Smooth muscle cell (in vitro differentiated cells): ENCODE data around the gene MAGI3. TPM values are rescaled to one million over a fixed set of nuclear protein-coding genes. Genes with fewer than 3 reads are reported as not detected.

Source experiments
- DNase-seq: peaks from one replicate; lab custom pipeline; 2025; ENCODE audit not compliant: unreplicated experiment; lab: John Stamatoyannopoulos, UW
- H2AFZ ChIP-seq: fragments of 200-600 bp; sonication (generic); 2 replicates; pipeline ENCODE4 v1.6.0; 2016; ENCODE audit warnings: antibody characterized with exemption, low read depth, mild to moderate bottlenecking
- H3F3A ChIP-seq: fragments of 200-600 bp; sonication (generic); 2 replicates; pipeline ENCODE4 v1.6.0; 2017; ENCODE audit warnings: antibody characterized with exemption, low read depth
- H3K27ac ChIP-seq: fragments of 200-600 bp; sonication (generic); 2 replicates; pipeline ENCODE4 v1.5.1; 2016; ENCODE audit warnings: low read depth, mild to moderate bottlenecking
- H3K27me3 ChIP-seq: fragments of 200-600 bp; sonication (generic); 2 replicates; pipeline ENCODE4 v1.6.1; 2016; ENCODE audit warnings: low read depth, mild to moderate bottlenecking
- H3K36me3 ChIP-seq: fragments of 200-600 bp; sonication (generic); 2 replicates; pipeline ENCODE4 v1.5.1; 2016; ENCODE audit warnings: low read depth
- H3K4me1 ChIP-seq: fragments of 200-600 bp; sonication (generic); 2 replicates; pipeline ENCODE4 v1.5.1; 2016; ENCODE audit warnings: low read depth
- H3K4me2 ChIP-seq: fragments of 200-600 bp; sonication (generic); 2 replicates; pipeline ENCODE4 v1.6.0; 2016; ENCODE audit warnings: mild to moderate bottlenecking
- H3K4me3 ChIP-seq: fragments of 200-600 bp; sonication (generic); 2 replicates; pipeline ENCODE4 v1.5.1; 2016; ENCODE audit warnings: mild to moderate bottlenecking
- H3K79me2 ChIP-seq: fragments of 200-600 bp; sonication (generic); 2 replicates; pipeline ENCODE4 v1.6.0; 2016; ENCODE audit warnings: low read depth, mild to moderate bottlenecking
- H3K9ac ChIP-seq: fragments of 200-600 bp; sonication (generic); 2 replicates; pipeline ENCODE4 v1.6.0; 2016; ENCODE audit warnings: low read depth
- H3K9me3 ChIP-seq: fragments of 200-600 bp; sonication (generic); replicated peaks from 2 replicates; pipeline ENCODE4 v1.5.1; 2016; ENCODE audit warnings: low read depth
- H4K20me1 ChIP-seq: fragments of 200-600 bp; sonication (generic); 2 replicates; pipeline ENCODE4 v1.6.0; 2016; ENCODE audit warnings: low read depth
- CTCF ChIP-seq: fragments of 200-600 bp; sonication (generic); IDR thresholded peaks from 2 replicates; pipeline ENCODE4 v1.5.1; 2017; ENCODE audit warnings: borderline replicate concordance, mild to moderate bottlenecking, antibody characterized with exemption; ENCODE audit not compliant: insufficient read depth, poor library complexity, severe bottlenecking
- WGBS: methylation state at CpG from one replicate; pipeline ENCODE4 v1.1.7; 2016; ENCODE audit warnings: low lambda C conversion rate; 5-methylcytosine and 5-hydroxymethylcytosine counted together
- polyA plus RNA-seq: library from polyadenylated mRNA; unstranded; fragments of >200 nt; fragmentation: Nextera tagmentation; extraction: Ambion mirVana; gene quantifications from 2 replicates; pipeline ENCODE4 v1.2.1, GENCODE V29; 2016
- total RNA-seq: library from RNA; depleted of rRNA; stranded (reverse); fragments of >200 nt; gene quantifications from 2 replicates; pipeline ENCODE4 v1.2.3, GENCODE V29; 2014

MAGI3 gene
- total and polyA plus RNA-seq, 2 experiments from 2014 or later: 10.9 to 19.1 TPM

- Histone ChIP-seq H3K9ac (no peak overlapping the region), H3K9me3 (no peaks in the 10 kb centered on the region), H4K20me1 (no peaks in the 10 kb centered on the region), H2AFZ (no peak overlapping the region), H3K4me3 (no peak overlapping the region), H3K27ac (no peak overlapping the region), H3K27me3 (no peaks in the 10 kb centered on the region), H3K4me1 (no peaks in the 10 kb centered on the region), H3K4me2 (no peak overlapping the region), H3F3A (no peaks in the 10 kb centered on the region), H3K36me3 (peaks cover 7% of the 10 kb centered on the region), H3K79me2 (no peaks in the 10 kb centered on the region)
- no peak for DNase-seq
- 98% methylated on average over 2 of the region's 2 CpGs for WGBS
- no peak for TF ChIP-seq CTCF
Observed at GRCh38 chr1:113666126-113666525, 275.8 kb downstream of the MAGI3 start.

GRCh38 chr1:113669988-113670387, 279.7 kb downstream of the MAGI3 start:
- no peaks in the 10 kb centered on the region for H3K4me1 ChIP-seq
- no peaks in the 10 kb centered on the region for H3K27me3 ChIP-seq
- no peak for DNase-seq
- H3K36me3 ChIP-seq: peaks cover 7% of the 10 kb centered on the region
- 100% methylated on average over 1 of the region's 1 CpG for WGBS
- no peak overlapping the region for H3K4me3 ChIP-seq
- no peak overlapping the region for H3K4me2 ChIP-seq
- no peak overlapping the region for H3K9ac ChIP-seq
- H3F3A ChIP-seq: no peaks in the 10 kb centered on the region
- H4K20me1 ChIP-seq: no peaks in the 10 kb centered on the region
- H3K79me2 ChIP-seq: no peaks in the 10 kb centered on the region
- H3K9me3 ChIP-seq: no peaks in the 10 kb centered on the region
- no peak overlapping the region for H2AFZ ChIP-seq
- H3K27ac ChIP-seq: no peak overlapping the region
- TF ChIP-seq CTCF: no peak

- 100% methylated on average over 1 of the region's 1 CpG for WGBS
- H3K27me3 ChIP-seq: no peaks in the 10 kb centered on the region
- H3K4me3 ChIP-seq: no peak overlapping the region
- no peaks in the 10 kb centered on the region for H3K79me2 ChIP-seq
- no peak for DNase-seq
- H3K4me2 ChIP-seq: no peak overlapping the region
- H3K9me3 ChIP-seq: no peaks in the 10 kb centered on the region
- peaks cover 7% of the 10 kb centered on the region for H3K36me3 ChIP-seq
- H2AFZ ChIP-seq: no peak overlapping the region
- H3K4me1 ChIP-seq: no peaks in the 10 kb centered on the region
- no peaks in the 10 kb centered on the region for H3F3A ChIP-seq
- no peak overlapping the region for H3K9ac ChIP-seq
- no peak for TF ChIP-seq CTCF
- no peaks in the 10 kb centered on the region for H4K20me1 ChIP-seq
- H3K27ac ChIP-seq: no peak overlapping the region
Observed at GRCh38 chr1:113670650-113671049, 280.3 kb downstream of the MAGI3 start.

- Histone ChIP-seq H2AFZ (no peak overlapping the region), H3K79me2 (no peaks in the 10 kb centered on the region), H3K9ac (no peak overlapping the region), H3K4me1 (no peaks in the 10 kb centered on the region), H3K36me3 (no peaks in the 10 kb centered on the region), H3K27ac (no peak overlapping the region), H3K4me3 (no peak overlapping the region), H3K27me3 (no peaks in the 10 kb centered on the region), H4K20me1 (no peaks in the 10 kb centered on the region), H3K4me2 (no peak overlapping the region), H3F3A (no peaks in the 10 kb centered on the region), H3K9me3 (no peaks in the 10 kb centered on the region)
- no peak for TF ChIP-seq CTCF
- DNase-seq: no peak
- 91% methylated on average over 4 of the region's 4 CpGs for WGBS
Observed at GRCh38 chr1:113672491-113672890, 282.2 kb downstream of the MAGI3 start.
